Neural cell (in vitro differentiated cells): ENCODE measurements around the gene TRIM14. TPM values are rescaled to one million over a fixed set of nuclear protein-coding genes. Genes with fewer than 3 reads are reported as not detected.

Experiments
- H2AFZ ChIP-seq: fragments of 200-600, 300-800 bp; sonication (generic), shearing (Covaris generic); 2 replicates; pipeline ENCODE4 v1.6.0; 2014; ENCODE audit warnings: low read depth, mild to moderate bottlenecking, antibody characterized with exemption, low read length, moderate library complexity
- H3F3A ChIP-seq: fragments of 200-600 bp; shearing (Covaris generic); 2 replicates; pipeline ENCODE4 v1.6.1; 2016; ENCODE audit warnings: mild to moderate bottlenecking, moderate library complexity, mixed read lengths, antibody characterized with exemption, low read length; ENCODE audit not compliant: insufficient read depth, poor library complexity, severe bottlenecking
- H3K27ac ChIP-seq: fragments of 200-600, 300-800 bp; sonication (generic), shearing (Covaris generic); 2 replicates; pipeline ENCODE4 v1.5.1; 2014; ENCODE audit warnings: mild to moderate bottlenecking, low read length, moderate library complexity
- H3K27me3 ChIP-seq: fragments of 300-800, 200-600 bp; sonication (generic), shearing (Covaris generic); 2 replicates; pipeline ENCODE4 v1.6.0; 2014; ENCODE audit warnings: mild to moderate bottlenecking, low read depth, low read length, moderate library complexity; ENCODE audit not compliant: insufficient read depth
- H3K36me3 ChIP-seq: fragments of 300-800, 200-600 bp; sonication (generic), shearing (Covaris generic); 2 replicates; pipeline ENCODE4 v1.5.1; 2014; ENCODE audit warnings: mild to moderate bottlenecking, antibody characterized with exemption, low read length, moderate library complexity; ENCODE audit not compliant: insufficient read depth
- H3K4me2 ChIP-seq: fragments of 300-800, 200-600 bp; sonication (generic), shearing (Covaris generic); 2 replicates; pipeline ENCODE4 v1.6.0; 2014; ENCODE audit warnings: mild to moderate bottlenecking, low read length
- H3K4me3 ChIP-seq: fragments of 300-800, 200-600 bp; sonication (generic), shearing (Covaris generic); 2 replicates; pipeline ENCODE4 v1.5.1; 2014; ENCODE audit warnings: mild to moderate bottlenecking, low read length, moderate library complexity
- H3K79me2 ChIP-seq: fragments of 200-600 bp; shearing (Covaris generic); replicated peaks from 2 replicates; pipeline ENCODE4 v1.6.0; 2014; ENCODE audit warnings: mild to moderate bottlenecking, low read length, moderate library complexity; ENCODE audit not compliant: insufficient read depth
- H3K9ac ChIP-seq: fragments of 300-800, 200-600 bp; sonication (generic), shearing (Covaris generic); 2 replicates; pipeline ENCODE4 v1.6.1; 2016; ENCODE audit warnings: mild to moderate bottlenecking, low read length, mixed read lengths
- H3K9me2 ChIP-seq: fragments of 200-600 bp; shearing (Covaris generic); 2 replicates; pipeline ENCODE4 v1.6.1; 2016; ENCODE audit warnings: mild to moderate bottlenecking, low read length, mixed read lengths; ENCODE audit not compliant: insufficient read depth
- H3K9me3 ChIP-seq: fragments of 200-600, 300-800 bp; sonication (generic), shearing (Covaris generic); 2 replicates; pipeline ENCODE4 v1.6.1; 2016; ENCODE audit warnings: mild to moderate bottlenecking, mixed run types, low read length, moderate library complexity, mixed read lengths
- H4K20me1 ChIP-seq: fragments of 200-600 bp; shearing (Covaris generic); 2 replicates; pipeline ENCODE4 v1.6.1; 2016; ENCODE audit warnings: mild to moderate bottlenecking, mixed run types; ENCODE audit not compliant: insufficient read depth
- CTCF ChIP-seq: fragments of 450-650 bp; IDR thresholded peaks from 2 replicates; pipeline ENCODE4 v1.5.1; 2014; ENCODE audit warnings: antibody characterized with exemption, mild to moderate bottlenecking, moderate library complexity; ENCODE audit not compliant: poor library complexity, severe bottlenecking
- EP300 ChIP-seq: fragments of 450-650 bp; conservative IDR thresholded peaks from 2 replicates; pipeline ENCODE4 v1.6.1; 2014; ENCODE audit warnings: antibody characterized with exemption, mild to moderate bottlenecking, moderate library complexity; ENCODE audit not compliant: poor library complexity, severe bottlenecking
- EZH2 ChIP-seq: fragments of 200-600, 300-800 bp; shearing (Covaris generic), sonication (generic); IDR thresholded peaks from 2 replicates; pipeline ENCODE4 v1.6.1; 2014; ENCODE audit warnings: antibody characterized with exemption, low read length, borderline replicate concordance, mild to moderate bottlenecking; ENCODE audit not compliant: insufficient read depth, poor library complexity, severe bottlenecking
- POLR2AphosphoS5 ChIP-seq: IDR thresholded peaks from 2 replicates; pipeline ENCODE4 v1.6.1; 2012
- RAD21 ChIP-seq: fragments of 450-650 bp; conservative IDR thresholded peaks from 2 replicates; pipeline ENCODE4 v1.6.1; 2014; ENCODE audit warnings: antibody characterized with exemption, mild to moderate bottlenecking, moderate library complexity
- REST ChIP-seq: IDR thresholded peaks from 2 replicates; pipeline ENCODE4 v1.6.1; 2012; ENCODE audit warnings: borderline replicate concordance
- SMC3 ChIP-seq: fragments of 450-650 bp; conservative IDR thresholded peaks from 2 replicates; pipeline ENCODE4 v1.6.1; 2014; ENCODE audit warnings: antibody characterized with exemption, mild to moderate bottlenecking, moderate library complexity; ENCODE audit not compliant: poor library complexity
- TAF1 ChIP-seq: IDR thresholded peaks from 2 replicates; pipeline ENCODE4 v1.6.1; 2012; ENCODE audit warnings: low read depth
- polyA plus RNA-seq: library from polyadenylated mRNA; depleted of rRNA; stranded (reverse); fragments of >200 nt; gene quantifications from 2 replicates; pipeline ENCODE4 v1.2.3, GENCODE V29; 2014

Gene TRIM14
- polyA plus RNA-seq, 1 donor from 2014 or later = not detected

GRCh38 chr9:98083566-98084183, 35.3 kb downstream of the TRIM14 start:
- no peaks in the 10 kb centered on the region for H3K36me3 ChIP-seq
- H3K4me3 ChIP-seq = no peak overlapping the region
- H3K27ac ChIP-seq = no peak overlapping the region
- H3K9me3 ChIP-seq = no peaks in the 10 kb centered on the region
- no peak overlapping the region for H2AFZ ChIP-seq
- no peak overlapping the region for H3K9ac ChIP-seq
- no peak overlapping the region for H3K4me2 ChIP-seq
- no peaks in the 10 kb centered on the region for H3K79me2 ChIP-seq
- TF ChIP-seq CTCF (no peak), RAD21 (no peak), REST (no peak), TAF1 (no peak), EZH2 (no peak)
- H3F3A ChIP-seq = no peaks in the 10 kb centered on the region
- no peaks in the 10 kb centered on the region for H3K27me3 ChIP-seq
- H3K9me2 ChIP-seq = no peaks in the 10 kb centered on the region
- H4K20me1 ChIP-seq = no peaks in the 10 kb centered on the region

- H3F3A ChIP-seq = no peaks in the 10 kb centered on the region
- no peaks in the 10 kb centered on the region for H3K9me3 ChIP-seq
- H3K27me3 ChIP-seq = no peaks in the 10 kb centered on the region
- no peak overlapping the region for H3K4me3 ChIP-seq
- no peak overlapping the region for H3K9ac ChIP-seq
- H3K9me2 ChIP-seq = no peaks in the 10 kb centered on the region
- H3K36me3 ChIP-seq = no peaks in the 10 kb centered on the region
- TF ChIP-seq RAD21 (no peak), SMC3 (no peak)
- no peaks in the 10 kb centered on the region for H4K20me1 ChIP-seq
- no peak overlapping the region for H3K27ac ChIP-seq
- H3K4me2 ChIP-seq = no peak overlapping the region
- H2AFZ ChIP-seq = no peak overlapping the region
- no peaks in the 10 kb centered on the region for H3K79me2 ChIP-seq
Observed at GRCh38 chr9:98083061-98083501, 35.9 kb downstream of the TRIM14 start.

- Histone ChIP-seq H3K9me2 (no peaks in the 10 kb centered on the region), H3K79me2 (no peaks in the 10 kb centered on the region), H4K20me1 (no peaks in the 10 kb centered on the region), H2AFZ (no peak overlapping the region), H3K9ac (no peak overlapping the region), H3K27ac (no peak overlapping the region), H3K27me3 (no peaks in the 10 kb centered on the region), H3K4me3 (no peak overlapping the region), H3K4me2 (no peak overlapping the region), H3F3A (no peaks in the 10 kb centered on the region), H3K9me3 (no peaks in the 10 kb centered on the region), H3K36me3 (no peaks in the 10 kb centered on the region)
- TF ChIP-seq EZH2 (no peak), EP300 (no peak), CTCF (no peak), TAF1 (no peak), REST (no peak), POLR2AphosphoS5 (no peak), RAD21 (no peak)
Observed at GRCh38 chr9:98081477-98082219, 37.4 kb downstream of the TRIM14 start.
